HG02981 (cell line): ENCODE data around the gene TXN.

Source experiments
- ATAC-seq: cut with Tn5 transposase; IDR thresholded peaks from one replicate; pipeline ENCODE4 v1.9.1; 2021; ENCODE audit warnings: mild to moderate bottlenecking, moderate library complexity; ENCODE audit not compliant: unreplicated experiment

The TXN gene

DNA sequence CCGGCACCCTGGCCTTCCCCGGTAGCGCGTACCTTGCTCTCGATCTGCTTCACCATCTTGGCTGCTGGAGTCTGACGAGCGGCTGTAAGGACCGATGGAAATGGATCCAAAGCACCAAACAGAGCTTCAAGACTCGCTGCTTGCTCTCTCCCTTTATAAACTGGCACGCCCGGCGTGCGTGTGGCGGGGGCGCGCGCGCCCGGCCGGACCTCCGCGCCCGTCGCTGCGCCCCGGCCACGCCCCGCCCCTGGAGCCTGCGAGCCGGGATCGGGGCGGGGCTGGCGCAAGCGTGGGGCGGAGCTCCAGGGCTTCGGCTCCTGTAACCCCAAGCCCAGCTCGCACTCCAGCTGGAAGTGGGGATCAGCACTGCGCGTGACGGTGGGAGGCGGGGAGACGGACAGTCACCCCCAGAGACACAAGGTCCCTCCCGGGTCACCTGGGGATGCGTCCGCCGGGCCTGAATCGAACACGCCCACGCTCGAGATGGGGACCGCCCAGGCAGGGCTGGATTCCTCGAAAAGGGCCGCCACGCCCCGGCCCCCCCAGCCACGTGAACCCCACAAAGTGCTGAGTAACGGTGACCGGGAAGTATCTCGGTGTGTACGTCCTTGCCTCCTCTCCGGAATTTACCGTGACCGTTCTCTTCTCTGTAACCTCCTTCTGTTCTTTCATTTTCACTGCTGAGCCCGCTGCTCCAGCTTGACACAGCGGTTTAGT is at the start of gene TXN:
TXN (minus strand) TSS at position 128 of the 717 bp plus-strand sequence; CDS start at position 56, 72 bp downstream.
- ATAC-seq, result peak; percentile 65

DNA sequence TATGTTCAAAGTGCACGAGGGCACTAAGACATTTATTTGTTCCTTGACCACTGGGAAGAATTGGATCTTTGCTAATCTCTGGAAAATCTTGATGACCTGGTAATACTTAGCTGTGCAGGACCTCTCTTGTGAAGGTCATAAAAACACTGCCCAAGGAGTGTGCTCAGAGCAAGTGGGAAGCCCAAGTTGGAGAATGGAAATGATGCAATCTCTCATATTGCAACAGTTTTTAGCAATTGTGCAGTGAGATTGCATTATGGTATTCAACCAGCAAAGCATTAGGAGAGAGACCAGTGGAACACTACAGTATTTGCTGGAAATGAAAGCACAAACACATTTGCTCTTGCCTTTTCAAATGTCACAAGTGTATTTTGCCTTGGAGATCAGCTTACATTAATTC is 46.8 kb upstream of the TXN start:
- ATAC-seq, result no peak

DNA sequence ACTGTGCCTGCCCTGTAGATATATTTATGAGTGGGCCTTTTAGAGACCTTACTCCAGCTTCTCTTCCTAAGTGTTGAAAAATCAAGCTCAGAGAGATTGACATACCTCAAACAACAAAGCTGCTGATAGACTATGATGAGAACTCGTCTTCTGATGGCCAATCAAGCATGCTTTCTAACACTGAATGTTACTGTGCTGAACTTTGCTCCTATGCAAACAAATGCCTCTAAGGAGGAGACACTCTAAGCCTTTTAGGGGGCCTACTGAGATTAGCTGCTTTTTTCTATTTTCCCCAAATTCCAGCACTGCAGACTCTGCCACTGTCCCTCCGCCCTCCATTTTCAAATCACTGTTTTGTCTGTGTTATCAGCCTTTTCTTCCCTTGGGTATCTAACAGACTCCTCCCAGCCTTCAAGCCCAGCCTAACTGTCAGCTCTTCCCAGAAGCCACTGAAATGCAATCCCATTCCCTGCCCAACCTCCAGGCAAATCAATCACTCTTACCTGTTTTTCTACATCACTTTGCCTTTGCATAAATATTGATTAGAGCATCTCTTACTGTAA is 41.8 kb upstream of the TXN start:
- no peak for ATAC-seq

DNA sequence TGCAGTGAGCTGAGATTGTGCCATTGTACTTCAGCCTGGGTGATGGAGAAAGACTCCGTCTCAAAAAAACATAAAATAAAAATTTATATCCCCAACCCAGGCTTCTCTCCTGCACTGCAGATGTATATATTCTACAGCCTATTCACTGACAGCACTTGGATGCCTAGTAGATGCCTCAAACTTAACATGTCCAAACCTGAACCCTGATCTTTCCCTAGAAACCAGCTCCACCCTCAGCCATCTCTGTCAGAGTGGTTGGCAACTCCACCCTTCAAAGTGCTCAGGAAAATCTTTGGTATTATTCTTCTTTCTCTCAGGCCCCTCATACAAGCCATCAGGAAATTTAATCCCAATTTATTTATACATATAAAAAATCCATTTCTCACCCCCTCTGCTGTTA is 36.9 kb upstream of the TXN start:
- ATAC-seq, result no peak

DNA sequence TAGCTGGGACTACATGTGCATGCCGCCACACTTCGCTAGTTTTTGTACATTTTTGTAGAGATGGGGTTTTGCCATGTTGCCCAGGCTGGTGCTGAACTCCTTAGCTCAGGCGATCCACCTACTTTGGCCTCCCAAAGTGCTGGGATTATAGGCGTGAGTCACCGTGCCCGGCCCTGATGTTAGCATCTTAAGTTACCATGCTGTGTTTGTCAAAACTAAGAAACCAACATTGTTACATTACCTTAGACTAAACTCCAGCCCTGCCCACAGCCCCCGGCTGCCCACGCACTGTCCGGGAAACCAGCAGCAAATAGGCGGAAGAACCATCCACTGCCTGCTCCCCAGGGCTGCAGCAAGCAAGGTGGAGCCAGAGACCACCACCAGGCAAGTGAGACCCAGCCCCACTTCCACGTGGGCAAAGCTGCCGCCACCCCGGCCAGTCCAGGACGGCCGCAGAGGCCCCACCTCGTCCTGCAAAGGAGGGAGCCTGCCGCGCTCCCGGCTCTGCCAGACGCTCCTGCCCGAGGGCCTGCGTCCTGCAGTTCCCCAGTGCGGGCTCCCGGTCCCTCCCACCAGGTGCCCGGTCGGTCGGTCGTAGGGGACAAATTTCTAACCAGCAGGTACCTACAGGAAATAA is 35.7 kb upstream of the TXN start:
- no peak for ATAC-seq

DNA sequence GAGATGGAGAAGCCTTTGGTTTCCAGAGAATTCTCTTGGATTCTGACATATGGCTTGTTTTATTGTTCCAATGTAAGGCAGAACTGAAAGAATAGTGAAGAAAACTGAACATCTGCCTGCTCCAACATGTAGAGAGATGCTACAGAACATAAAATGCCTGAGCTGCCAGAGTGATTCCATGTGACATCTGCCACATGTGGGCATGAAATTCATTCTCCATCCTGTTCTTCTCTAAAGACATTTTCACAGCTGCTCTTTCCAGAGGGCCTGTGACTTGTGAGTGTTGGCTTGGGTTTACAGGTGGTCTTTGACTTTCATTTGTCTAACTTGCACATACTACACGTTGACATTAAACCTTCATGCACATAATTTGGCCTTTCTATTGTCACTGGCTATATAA is 33.7 kb upstream of the TXN start:
- no peak for ATAC-seq

GRCh38 chr9:110288503-110288902 is 32.2 kb upstream of the TXN start:
- no peak for ATAC-seq

DNA sequence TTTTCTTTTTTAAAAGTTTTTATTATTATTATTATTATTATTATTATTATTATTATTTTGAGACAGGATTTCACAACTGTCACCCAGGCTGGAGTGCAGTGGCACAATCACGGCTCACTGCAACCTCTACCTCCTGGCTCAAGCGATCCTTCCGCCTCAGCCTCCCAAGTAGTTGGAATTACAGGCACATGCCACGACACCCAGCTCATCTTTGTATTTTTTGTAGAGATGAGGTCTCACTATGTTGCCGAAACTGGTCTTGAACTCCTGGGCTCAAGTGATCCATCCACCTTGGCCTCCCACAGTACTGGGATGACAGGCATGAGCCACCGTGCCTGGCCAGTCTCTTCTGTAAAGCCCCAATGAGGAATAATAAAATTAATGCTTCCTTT is 31.0 kb upstream of the TXN start:
- no peak for ATAC-seq

DNA sequence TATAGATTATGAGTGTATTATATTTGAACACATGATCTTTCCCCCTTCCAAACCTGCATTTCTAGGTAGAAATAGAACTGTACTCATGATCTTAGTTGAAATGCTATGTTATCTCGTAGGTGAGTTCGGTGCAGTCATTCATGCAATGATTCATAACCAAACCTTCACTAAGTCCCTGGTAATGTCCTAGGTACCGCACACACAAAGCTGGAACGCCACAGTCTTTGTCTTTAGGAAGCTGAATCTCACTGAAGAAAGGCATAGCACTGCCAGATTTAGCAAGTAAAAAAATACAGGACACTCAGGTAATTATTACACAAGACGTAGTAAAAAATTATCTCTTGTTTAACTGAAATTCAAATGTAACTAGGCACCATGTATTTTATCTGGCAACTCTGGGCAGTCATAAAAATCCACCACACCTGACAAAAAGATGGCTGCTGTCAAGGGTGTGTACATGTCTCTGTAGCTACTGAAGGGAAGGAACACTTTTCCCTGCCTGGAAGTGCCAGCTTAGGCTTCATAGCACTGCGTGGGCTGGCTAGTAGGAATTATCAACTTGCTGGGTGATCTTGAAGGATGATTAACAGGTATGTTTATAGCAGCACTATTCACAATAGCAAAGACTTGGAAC is 28.0 kb upstream of the TXN start:
- no peak for ATAC-seq

GRCh38 chr9:110283751-110284150 is 27.4 kb upstream of the TXN start:
- peak; percentile 54 for ATAC-seq

- ATAC-seq, result no peak
Observed at GRCh38 chr9:110282739-110283081, 26.4 kb upstream of the TXN start.

- no peak for ATAC-seq
Observed at GRCh38 chr9:110282018-110282738, 25.9 kb upstream of the TXN start.

GRCh38 chr9:110278080-110278707 is 21.9 kb upstream of the TXN start:
- no peak for ATAC-seq

- no peak for ATAC-seq
Observed at GRCh38 chr9:110276781-110277180, 20.5 kb upstream of the TXN start.

DNA sequence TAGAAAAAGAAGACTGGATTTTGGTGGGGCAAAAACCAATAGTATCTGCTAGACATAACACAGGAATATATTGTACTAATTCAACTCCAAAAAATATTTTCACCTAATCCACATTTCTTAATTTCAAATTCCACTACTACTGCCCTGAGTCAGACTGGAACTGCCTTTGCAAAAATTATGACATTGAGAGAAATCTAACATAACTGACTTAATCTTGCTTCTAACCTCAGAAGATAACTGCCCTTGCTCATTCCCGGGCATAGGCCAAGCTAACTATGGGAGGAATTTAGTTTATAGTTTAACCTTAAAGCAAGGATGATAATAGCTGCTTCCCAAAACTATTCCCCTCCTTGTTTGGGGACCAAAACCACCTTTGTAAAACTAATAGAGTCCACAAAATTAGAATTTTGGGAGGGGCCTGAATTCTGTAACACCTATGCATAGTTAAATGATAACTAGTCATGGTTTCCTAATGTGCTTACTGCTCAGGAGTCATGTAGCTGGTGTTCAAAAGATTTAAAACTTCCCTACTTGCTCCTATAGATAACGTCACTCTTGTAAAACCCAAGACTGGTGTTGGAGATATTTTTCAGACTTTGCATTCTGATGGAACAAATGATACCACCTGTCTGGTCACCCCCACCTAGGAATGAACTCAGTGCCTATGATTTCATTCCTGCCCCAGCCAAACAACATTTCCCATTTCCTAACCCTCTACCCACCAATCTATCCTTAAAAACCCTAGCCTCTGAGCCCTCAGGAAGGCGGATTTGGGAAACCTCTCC is 14.1 kb upstream of the TXN start:
- no peak for ATAC-seq

DNA sequence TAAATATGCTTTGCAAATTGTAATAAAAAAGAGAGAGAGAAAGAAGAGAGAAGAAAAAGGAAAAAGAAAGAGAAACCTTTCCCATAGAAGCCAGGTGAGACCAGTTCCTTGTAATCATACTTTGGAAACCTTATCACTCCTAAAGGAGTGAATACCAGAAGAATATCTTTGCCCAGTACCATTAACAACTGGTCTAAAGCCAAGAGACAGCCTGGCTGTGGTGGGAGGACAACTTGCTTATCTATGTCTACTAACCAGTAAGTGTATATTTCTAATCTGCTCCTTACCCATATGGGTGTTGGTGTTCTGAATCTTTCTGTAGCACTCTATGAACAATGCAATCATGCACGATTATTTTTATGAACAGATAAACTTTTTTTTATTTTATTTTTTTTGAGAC is 10.5 kb upstream of the TXN start:
- no peak for ATAC-seq

DNA sequence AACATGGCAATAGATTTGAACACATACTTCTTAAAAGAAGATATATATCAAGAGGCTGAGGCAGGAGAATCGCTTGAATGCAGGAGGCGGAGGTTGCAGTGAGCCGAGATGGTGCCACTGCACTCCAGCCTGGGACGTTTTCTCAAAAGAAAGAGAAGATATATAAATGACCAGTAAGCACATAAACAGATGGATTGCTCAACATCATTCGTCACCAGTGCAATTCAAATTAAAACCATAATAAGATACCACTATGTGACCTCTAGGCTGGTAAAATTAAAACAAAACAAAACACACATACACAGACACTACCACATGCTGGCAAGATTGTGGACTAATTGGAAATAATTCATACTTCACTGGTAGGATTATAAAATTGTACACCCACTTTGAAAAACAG is 5.3 kb upstream of the TXN start:
- ATAC-seq, result no peak

- ATAC-seq, result no peak
Observed at GRCh38 chr9:110260911-110261310, 4.6 kb upstream of the TXN start.

DNA sequence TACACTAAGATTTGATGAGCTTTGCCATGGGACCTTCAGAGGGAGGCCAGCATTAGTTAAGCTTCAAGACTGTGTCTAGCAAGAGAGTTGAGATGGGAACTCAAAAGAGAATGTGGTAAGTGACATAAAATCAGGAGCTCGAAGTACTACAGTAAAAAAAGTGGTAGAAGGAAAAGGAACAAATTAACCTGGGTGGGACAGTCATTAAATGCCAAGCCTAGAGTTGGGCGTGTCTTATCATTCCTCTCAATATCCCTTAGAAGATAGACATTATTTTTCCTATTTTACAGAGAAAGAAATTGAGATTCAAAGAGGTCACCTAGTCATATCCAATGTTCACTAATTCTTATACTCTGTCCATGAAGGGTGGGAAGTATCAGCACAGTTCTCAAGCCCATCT is 3.3 kb upstream of the TXN start:
- ATAC-seq, result no peak

DNA sequence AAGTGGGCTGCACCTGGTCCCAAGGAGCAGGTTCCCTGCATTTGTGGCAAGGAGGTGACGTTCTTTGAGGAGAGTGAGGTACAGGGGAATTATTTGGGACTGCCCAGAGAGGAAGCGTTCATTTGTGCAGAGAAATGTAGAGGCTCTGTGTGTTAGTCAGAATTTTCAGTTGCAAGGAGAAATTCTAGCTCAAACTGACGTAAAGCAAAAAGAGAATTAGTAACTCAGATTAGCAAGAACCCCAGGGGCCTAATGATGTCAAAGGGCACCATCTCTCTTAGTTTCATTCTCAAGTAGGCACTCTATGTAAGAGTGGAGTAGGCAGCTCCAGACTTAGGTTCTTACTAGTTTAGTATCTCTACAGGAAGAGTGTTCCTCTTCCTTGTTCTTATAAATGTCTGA is 2.4 kb upstream of the TXN start:
- ATAC-seq, result no peak
